PC-9 (cell line): Measurements from ENCODE around the gene CFAP20DC. TPM values are rescaled to one million over a fixed set of nuclear protein-coding genes. Genes with fewer than 3 reads are reported as not detected.

Source experiments
- BruUV-seq: library from RNA; stranded (reverse); fragments of 400-500 nt; replicated peaks from 2 replicates; lab custom pipeline; 2021; lab: Mats Ljungman, UMichigan
- CTCF ChIA-PET: fragments of 300-600 bp; sonication (Branson Sonifier 250); formaldehyde crosslinking; loops from one replicate; lab custom pipeline; 2022; ENCODE audit warnings: antibody characterized with exemption; lab: Charles Lee
- POLR2A ChIA-PET: fragments of 300-600 bp; sonication (Branson Sonifier 250); formaldehyde crosslinking; loops from one replicate; lab custom pipeline; 2022; ENCODE audit warnings: antibody characterized with exemption; ENCODE audit not compliant: unreplicated experiment; lab: Charles Lee
- DNase-seq, 2 experiments: peaks; one replicate each; pipeline versions ENCODE4 v3.0.0 to v3.0.0-alpha.2; 2015 to 2022; ENCODE audit warnings: mixed read lengths in 1 of 2
- H2AFZ ChIP-seq: fragments of 200-600 bp; sonication (generic); 2 replicates; pipeline ENCODE4 v1.8.1; 2017; ENCODE audit warnings: antibody characterized with exemption
- H3F3A ChIP-seq: fragments of 200-600 bp; sonication (generic); 2 replicates; pipeline ENCODE4 v1.8.1; 2017; ENCODE audit warnings: antibody characterized with exemption, mild to moderate bottlenecking, low read depth; ENCODE audit not compliant: insufficient read depth
- H3K27ac ChIP-seq: fragments of 200-600 bp; sonication (generic); 2 replicates; pipeline ENCODE4 v1.6.1; 2016; ENCODE audit warnings: mixed run types
- H3K27me3 ChIP-seq: fragments of 200-600 bp; sonication (generic); 2 replicates; pipeline ENCODE4 v1.6.1; 2016; ENCODE audit warnings: low read depth, mixed run types; ENCODE audit not compliant: insufficient read depth
- H3K36me3 ChIP-seq: fragments of 200-600 bp; sonication (generic); 2 replicates; pipeline ENCODE4 v1.6.1; 2016; ENCODE audit warnings: low read depth, mixed run types
- H3K4me1 ChIP-seq: fragments of 200-600 bp; sonication (generic); replicated peaks from 2 replicates; pipeline ENCODE4 v1.6.1; 2016; ENCODE audit warnings: mixed run types; ENCODE audit not compliant: insufficient read depth
- H3K4me2 ChIP-seq: fragments of 200-600 bp; sonication (generic); 2 replicates; pipeline ENCODE4 v1.6.1; 2017; ENCODE audit warnings: mixed run types
- H3K4me3 ChIP-seq: fragments of 200-600 bp; sonication (generic); 2 replicates; pipeline ENCODE4 v1.6.1; 2016; ENCODE audit warnings: mixed run types
- H3K79me2 ChIP-seq: fragments of 200-600 bp; sonication (generic); 2 replicates; pipeline ENCODE4 v1.6.1; 2017; ENCODE audit warnings: low read depth, mixed run types
- H3K9me2 ChIP-seq: fragments of 200-600 bp; sonication (generic); 2 replicates; pipeline ENCODE4 v1.8.1; 2017; ENCODE audit warnings: mild to moderate bottlenecking; ENCODE audit not compliant: insufficient read depth
- H3K9me3 ChIP-seq: fragments of 200-600 bp; sonication (generic); 2 replicates; pipeline ENCODE4 v1.8.1; 2016; ENCODE audit warnings: low read depth; ENCODE audit not compliant: insufficient read depth
- H4K20me1 ChIP-seq: fragments of 200-600 bp; sonication (generic); 2 replicates; pipeline ENCODE4 v1.8.1; 2017; ENCODE audit not compliant: insufficient read depth
- CTCF ChIP-seq: fragments of 200-600 bp; sonication (generic); conservative IDR thresholded peaks from 2 replicates; pipeline ENCODE4 v1.6.1; 2017; ENCODE audit warnings: mixed run types, antibody characterized with exemption, mild to moderate bottlenecking, moderate library complexity
- EZH2 ChIP-seq: fragments of 200-600 bp; sonication (generic); IDR thresholded peaks from 2 replicates; pipeline ENCODE4 v1.8.0; 2017; ENCODE audit warnings: antibody characterized with exemption, low read depth
- intact Hi-C: fragments of 100-400 bp; cut with micrococcal nuclease; formaldehyde crosslinking; loops from one replicate; pipeline ENCODE4 v1.10.0; 2022; ENCODE audit not compliant: unreplicated experiment
- total RNA-seq: library from RNA; stranded (reverse); gene quantifications from 2 replicates; pipeline ENCODE4 v1.2.3, GENCODE V29; 2021

The CFAP20DC gene
- total RNA-seq, 1 experiment from 2014 or later, result 6.7 TPM

GRCh38 chr3:58755150-58755549 lies 294.7 kb downstream of the CFAP20DC start:
- Histone ChIP-seq H3K36me3 (no peaks in the 10 kb centered on the region), H3K4me2 (no peak overlapping the region), H3K4me3 (no peak overlapping the region), H3K4me1 (no peaks in the 10 kb centered on the region), H3K27me3 (no peaks in the 10 kb centered on the region), H3K9me3 (no peaks in the 10 kb centered on the region), H3K79me2 (no peaks in the 10 kb centered on the region), H3K27ac (no peak overlapping the region), H2AFZ (no peak overlapping the region), H4K20me1 (no peaks in the 10 kb centered on the region), H3K9me2 (no peaks in the 10 kb centered on the region), H3F3A (no peaks in the 10 kb centered on the region)
- no peak for TF ChIP-seq CTCF
- no peak for TF ChIP-seq EZH2
- no peak for DNase-seq
- CTCF ChIA-PET, result no interaction called here
- no TSS peak for BruUV-seq
- POLR2A ChIA-PET, result no interaction called here
- intact Hi-C loops, result no loop called here

GRCh38 chr3:58754074-58754473 lies 295.8 kb downstream of the CFAP20DC start:
- Histone ChIP-seq H2AFZ (no peak overlapping the region), H3K9me2 (no peaks in the 10 kb centered on the region), H3K9me3 (no peaks in the 10 kb centered on the region), H3F3A (no peaks in the 10 kb centered on the region), H3K4me1 (no peaks in the 10 kb centered on the region), H3K4me3 (no peak overlapping the region), H4K20me1 (no peaks in the 10 kb centered on the region), H3K79me2 (no peaks in the 10 kb centered on the region), H3K27me3 (no peaks in the 10 kb centered on the region), H3K4me2 (no peak overlapping the region), H3K36me3 (no peaks in the 10 kb centered on the region), H3K27ac (no peak overlapping the region)
- ChIA-PET CTCF (no interaction called here), POLR2A (no interaction called here)
- no peak for DNase-seq
- TF ChIP-seq CTCF (no peak), EZH2 (no peak)
- intact Hi-C loops, result no loop called here
- no TSS peak for BruUV-seq

- DNase-seq, result no peak
- Histone ChIP-seq H3K4me1 (no peaks in the 10 kb centered on the region), H3K9me2 (no peaks in the 10 kb centered on the region), H3K27me3 (no peaks in the 10 kb centered on the region), H3K4me3 (no peak overlapping the region), H3K9me3 (no peaks in the 10 kb centered on the region), H4K20me1 (no peaks in the 10 kb centered on the region), H3K79me2 (no peaks in the 10 kb centered on the region), H3K27ac (no peak overlapping the region), H3F3A (no peaks in the 10 kb centered on the region), H3K4me2 (no peak overlapping the region), H3K36me3 (no peaks in the 10 kb centered on the region), H2AFZ (no peak overlapping the region)
- ChIA-PET POLR2A (no interaction called here), CTCF (no interaction called here)
- TF ChIP-seq EZH2, result no peak
- no peak for TF ChIP-seq CTCF
- intact Hi-C loops, result no loop called here
- BruUV-seq, result no TSS peak
Observed at GRCh38 chr3:58751882-58752567, 297.8 kb downstream of the CFAP20DC start.
